GM18861 (cell line): ENCODE measurements around the gene HBA1.
"Not testable (repeated sequence)": the region's sequence is repeated elsewhere in the genome, so short reads cannot be mapped to it uniquely, and the experiment has no call there.

Source experiments
- ATAC-seq: cut with Tn5 transposase; IDR thresholded peaks from one replicate; pipeline ENCODE4 v1.9.1; 2021; ENCODE audit not compliant: unreplicated experiment

Gene HBA1

DNA sequence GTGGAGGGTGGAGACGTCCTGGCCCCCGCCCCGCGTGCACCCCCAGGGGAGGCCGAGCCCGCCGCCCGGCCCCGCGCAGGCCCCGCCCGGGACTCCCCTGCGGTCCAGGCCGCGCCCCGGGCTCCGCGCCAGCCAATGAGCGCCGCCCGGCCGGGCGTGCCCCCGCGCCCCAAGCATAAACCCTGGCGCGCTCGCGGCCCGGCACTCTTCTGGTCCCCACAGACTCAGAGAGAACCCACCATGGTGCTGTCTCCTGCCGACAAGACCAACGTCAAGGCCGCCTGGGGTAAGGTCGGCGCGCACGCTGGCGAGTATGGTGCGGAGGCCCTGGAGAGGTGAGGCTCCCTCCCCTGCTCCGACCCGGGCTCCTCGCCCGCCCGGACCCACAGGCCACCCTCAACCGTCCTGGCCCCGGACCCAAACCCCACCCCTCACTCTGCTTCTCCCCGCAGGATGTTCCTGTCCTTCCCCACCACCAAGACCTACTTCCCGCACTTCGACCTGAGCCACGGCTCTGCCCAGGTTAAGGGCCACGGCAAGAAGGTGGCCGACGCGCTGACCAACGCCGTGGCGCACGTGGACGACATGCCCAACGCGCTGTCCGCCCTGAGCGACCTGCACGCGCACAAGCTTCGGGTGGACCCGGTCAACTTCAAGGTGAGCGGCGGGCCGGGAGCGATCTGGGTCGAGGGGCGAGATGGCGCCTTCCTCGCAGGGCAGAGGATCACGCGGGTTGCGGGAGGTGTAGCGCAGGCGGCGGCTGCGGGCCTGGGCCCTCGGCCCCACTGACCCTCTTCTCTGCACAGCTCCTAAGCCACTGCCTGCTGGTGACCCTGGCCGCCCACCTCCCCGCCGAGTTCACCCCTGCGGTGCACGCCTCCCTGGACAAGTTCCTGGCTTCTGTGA is at the start of gene HBA1:
Gene HBA1 (plus strand): TSS at position 204 of the 906 bp plus-strand sequence. CDS start 37 bp downstream, at position 241.
- not testable (repeated sequence) for ATAC-seq

DNA sequence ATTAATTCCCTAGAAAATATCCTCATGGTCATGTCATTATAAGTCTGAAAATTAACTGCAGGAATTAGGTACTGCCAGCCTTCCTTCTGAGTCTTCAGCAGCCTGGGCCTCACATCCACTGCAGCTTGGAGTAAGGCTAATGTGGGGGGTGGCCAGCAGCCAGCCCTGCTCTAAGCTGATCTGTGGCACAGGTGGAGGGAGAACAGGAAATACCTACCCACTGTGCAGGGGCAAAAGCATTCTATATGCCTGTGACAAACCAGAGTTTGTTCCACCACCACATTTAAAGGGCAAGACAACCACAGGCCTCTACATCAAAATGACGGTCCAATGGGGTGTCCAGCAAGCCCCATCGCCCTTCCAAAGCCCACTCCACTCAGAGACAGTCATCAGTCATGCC is 47.4 kb upstream of the HBA1 start:
- ATAC-seq: no peak

DNA sequence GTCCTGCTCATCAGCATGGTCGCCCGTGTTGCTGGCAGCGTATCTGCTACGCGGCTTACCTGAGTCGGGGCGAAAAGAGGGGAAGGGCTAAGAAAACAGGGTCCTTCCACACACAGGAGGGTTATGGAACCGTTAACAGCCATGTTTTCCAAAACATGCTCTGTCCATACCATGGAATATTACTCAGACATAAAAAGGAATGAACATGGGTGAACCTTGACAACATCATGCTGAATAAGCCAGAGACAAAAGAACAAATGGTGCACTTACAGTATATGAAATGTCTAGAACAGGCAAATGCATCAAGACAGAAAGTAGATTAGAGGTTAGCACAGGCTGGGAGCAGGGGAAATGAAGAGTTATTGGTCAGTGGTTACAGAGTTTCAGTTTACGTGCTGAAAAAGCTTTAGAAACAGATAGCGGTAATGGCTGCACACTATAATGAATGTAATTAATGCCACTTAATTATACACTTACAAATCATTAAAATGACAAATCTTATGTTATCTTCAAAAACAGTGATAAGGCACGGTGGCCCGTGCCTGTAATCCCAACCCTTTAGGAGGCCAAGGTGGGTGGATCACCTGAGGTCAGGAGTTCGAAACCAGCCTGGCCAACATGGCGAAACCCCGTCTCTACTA is 45.8 kb upstream of the HBA1 start:
- no peak for ATAC-seq

DNA sequence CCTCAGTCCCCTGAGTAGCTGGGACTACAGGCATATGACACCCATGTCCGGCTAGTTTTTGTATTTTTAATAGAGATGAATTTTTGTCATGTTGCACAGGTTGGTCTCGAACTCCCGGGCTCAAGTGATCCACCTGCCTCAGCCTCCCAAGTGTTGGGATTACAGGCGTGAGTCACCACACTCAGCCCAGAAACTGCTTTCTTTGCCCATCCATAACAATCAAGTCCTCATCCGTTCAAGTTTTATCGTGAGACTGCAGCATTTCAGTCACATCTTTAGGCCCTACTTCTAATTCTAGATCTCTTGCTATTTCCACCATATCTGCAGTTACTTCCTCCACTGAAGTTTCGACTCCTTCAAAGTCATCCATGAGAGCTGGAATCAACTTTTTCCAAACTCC is 44.4 kb upstream of the HBA1 start:
- ATAC-seq: no peak

DNA sequence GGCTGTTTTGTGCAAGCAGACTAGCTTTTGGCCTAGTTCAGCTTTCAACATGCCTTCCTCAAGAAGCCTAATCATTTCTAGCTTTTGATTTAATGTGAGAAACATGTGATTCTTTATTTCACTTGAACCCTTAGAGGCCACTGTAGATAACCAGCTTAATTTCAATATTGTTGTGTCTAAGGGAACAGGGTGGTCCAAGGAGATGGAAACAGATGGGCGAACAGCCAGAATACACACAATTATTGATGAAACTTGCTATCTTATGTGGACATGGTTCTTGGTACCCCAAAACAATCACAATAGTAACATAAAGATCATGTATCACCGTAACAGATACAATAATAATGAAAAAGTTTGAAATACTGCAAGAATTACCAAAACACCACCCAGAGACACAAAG is 42.8 kb upstream of the HBA1 start:
- no peak for ATAC-seq

GRCh38 chr16:138049-138417 is 38.4 kb upstream of the HBA1 start:
- ATAC-seq: no peak

- no peak for ATAC-seq
Measured at GRCh38 chr16:140175-140857, 36.2 kb upstream of the HBA1 start.

DNA sequence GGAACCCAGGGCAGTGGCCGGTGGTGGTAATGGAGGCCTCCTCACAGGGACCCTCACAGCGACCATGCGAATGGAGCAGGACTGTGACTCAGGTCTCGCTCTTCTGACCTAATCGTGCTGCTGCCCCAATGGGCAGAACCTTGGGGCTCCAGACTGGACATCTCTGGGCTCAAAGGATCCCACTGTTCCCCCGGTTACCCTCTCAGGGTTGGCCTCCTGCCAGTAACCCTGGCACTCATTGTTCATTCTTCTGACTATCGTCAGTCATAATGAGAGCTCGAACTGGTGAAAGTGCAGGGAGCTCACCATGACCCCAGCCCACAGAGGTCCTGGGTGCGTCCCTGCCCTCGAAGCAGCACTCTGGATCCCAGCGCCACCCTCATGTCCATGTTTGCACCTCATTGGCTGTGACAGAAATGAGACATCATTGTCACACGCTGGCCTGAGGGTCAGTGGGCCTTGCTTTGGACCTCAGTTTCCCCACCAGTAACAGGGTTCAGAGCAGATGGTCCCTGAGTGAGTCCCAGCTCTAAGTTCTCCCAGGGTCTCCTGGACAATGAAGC is 34.0 kb upstream of the HBA1 start:
- no peak for ATAC-seq

DNA sequence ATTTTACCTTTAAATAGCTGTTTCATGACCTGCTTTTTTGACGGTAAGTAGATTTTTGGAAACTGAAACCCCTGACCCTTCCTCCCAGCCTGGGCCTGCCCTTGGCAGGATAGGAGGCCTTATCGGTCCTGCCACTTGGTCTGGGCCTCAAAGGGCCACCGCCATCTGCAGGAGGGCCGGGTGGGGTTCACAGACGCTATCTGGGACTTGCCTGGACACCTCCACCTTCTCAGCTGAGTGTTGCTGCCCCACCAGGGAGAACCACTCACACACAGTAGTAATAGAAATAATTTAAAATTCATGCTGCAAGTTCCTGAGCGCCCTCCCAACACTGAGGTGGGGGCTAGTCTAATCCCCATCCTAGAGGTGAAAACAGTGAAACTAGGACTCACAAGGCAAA is 33.4 kb upstream of the HBA1 start:
- no peak for ATAC-seq

GRCh38 chr16:143456-143855 is 33.0 kb upstream of the HBA1 start:
- ATAC-seq: no peak

- no peak for ATAC-seq
Measured at GRCh38 chr16:144797-145252, 31.7 kb upstream of the HBA1 start.

DNA sequence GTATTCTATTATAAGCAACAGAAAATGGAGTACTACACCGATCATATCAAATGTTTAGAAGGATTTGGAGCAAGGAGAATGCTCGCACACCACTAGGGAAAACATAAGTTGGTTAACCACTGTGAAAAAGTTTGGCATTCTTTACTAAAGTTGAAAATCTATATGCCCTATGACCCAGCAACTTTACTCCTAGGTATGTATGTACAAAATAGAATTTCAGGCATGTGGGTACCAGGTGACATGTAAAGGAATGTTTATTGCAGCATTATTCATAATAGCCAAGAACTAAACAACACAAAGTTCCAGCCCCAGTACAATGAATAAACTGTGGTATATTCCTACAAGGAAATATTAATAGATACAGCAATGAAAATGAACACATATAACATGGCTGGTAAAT is 29.8 kb upstream of the HBA1 start:
- ATAC-seq: no peak

DNA sequence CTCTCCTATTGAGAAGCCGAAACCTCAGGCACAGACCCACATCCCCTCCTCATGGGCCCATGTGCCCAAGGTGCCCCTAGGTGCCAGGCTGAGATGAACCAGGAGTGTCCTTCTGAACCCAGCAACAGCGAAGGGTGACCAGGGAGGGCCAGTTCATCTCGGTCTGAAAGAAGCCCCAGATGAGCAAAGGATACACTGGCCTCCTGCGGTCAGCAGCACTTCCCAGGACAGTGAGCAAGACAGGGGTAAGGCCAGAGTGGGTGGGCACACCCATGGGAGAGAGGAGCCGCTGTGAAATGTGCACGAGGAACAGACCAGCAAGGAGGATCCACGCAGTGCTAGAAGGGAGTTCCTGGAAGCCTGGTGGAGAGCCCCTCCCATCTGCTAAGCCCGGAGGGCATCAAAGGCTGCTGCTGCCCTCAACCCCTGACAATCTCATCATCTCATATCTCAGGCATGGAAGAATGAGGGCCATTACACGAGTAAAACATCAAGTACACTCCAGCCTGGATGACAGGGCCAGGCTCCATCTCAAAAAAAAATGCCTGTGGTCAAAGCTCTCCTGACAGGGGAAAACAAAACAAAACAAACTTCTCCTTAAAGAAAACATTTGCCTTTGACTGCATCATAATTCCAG is 27.3 kb upstream of the HBA1 start:
- no peak for ATAC-seq

GRCh38 chr16:152141-153128 is 24.0 kb upstream of the HBA1 start, which contains the start of gene HBZ:
HBZ (plus strand) TSS chr16:152644; CDS start chr16:152910, 266 bp downstream.
- ATAC-seq: no peak

DNA sequence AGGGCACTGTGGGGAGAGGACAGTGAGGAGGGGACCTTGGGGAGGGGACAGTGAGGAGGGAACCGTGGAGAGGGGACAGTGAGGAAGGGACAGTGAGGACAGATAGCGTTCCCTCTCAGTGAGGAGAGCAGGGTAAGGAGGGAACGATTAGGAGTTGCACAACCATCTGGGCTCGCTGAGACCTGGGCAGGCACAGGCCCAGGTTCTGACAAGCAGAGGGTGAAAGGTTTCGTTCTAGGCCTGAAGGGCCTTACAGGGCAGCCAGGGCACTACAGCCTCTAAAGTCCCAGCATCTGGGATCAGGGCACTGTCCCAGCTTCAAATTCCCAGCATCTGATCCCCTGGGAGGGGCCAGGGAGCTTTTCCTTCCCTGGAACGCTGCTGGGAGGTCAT is 23.4 kb upstream of the HBA1 start:
- ATAC-seq: not testable (repeated sequence)

- not testable (repeated sequence) for ATAC-seq
Measured at GRCh38 chr16:153550-154216, 22.8 kb upstream of the HBA1 start.

DNA sequence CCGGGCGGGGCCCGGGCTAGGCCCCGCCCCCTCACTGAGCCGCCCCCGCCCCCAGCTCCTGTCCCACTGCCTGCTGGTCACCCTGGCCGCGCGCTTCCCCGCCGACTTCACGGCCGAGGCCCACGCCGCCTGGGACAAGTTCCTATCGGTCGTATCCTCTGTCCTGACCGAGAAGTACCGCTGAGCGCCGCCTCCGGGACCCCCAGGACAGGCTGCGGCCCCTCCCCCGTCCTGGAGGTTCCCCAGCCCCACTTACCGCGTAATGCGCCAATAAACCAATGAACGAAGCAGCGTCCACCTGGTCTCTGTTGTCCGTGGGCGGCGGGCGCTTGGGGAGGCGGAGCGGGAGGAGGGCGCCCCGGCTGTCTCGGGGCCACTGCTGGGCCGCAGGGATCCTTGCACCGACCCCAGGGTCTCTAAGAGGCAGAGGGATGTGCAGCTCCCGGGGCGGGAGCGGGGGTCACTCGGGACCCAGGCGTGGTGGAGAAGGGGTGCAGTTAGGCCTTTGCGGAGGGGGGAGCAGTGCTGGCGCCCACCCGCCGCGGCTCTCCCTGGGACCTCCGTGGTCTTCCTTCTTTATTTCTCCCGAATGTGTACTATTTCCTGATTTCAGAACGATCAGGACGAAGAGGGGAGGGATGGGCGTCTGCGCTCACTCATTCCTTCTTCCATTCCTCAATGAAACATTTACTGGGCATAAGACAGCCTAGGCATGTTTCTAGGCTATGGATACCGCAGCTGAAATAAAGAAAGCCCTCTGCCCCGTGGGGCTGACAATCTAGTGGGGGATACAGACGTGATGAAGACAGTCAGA is 22.1 kb upstream of the HBA1 start:
- no peak for ATAC-seq

DNA sequence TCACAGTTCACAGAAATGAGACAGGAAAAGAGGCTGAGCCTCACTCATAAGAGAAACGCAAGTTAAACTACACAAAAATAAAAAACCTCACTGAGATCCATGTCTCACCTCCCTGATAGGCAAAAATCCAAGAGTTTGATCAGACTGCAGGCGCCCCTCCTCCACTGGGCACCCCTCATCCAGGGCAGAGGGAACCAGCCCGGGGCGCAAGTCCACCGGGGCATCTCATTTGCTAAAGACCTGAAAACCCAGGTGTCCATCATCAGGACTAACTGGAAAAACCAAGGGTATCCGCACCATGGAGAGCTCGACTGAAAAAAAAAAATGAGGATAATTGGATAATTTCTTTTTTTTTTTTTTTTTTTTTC is 21.5 kb upstream of the HBA1 start:
- ATAC-seq: no peak
